ENCODE data around the gene KRT79. TPM values are rescaled to one million over a fixed set of nuclear protein-coding genes. Genes with fewer than 3 reads are reported as not detected.

The KRT79 gene
- total and polyA plus RNA-seq, 2 of the 8 experiments (the other 6 are each of a cell fraction or from before 2014, with no cell fraction given) = not detected

GRCh38 chr12:52817003-52817698 is 17.0 kb downstream of the KRT79 start (continued):
- TF ChIP-seq CTBP2 (IDR thresholded peaks at IDR 0.05; ENCODE audit: borderline replicate concordance, insufficient read depth, insufficient read length, low read length) (no peak), FOSL1 (IDR thresholded peaks at IDR 0.05; ENCODE audit: insufficient read depth, low read depth, low read length) (no peak), CEBPB (IDR thresholded peaks at IDR 0.05; ENCODE audit: low read depth, low read length) (no peak), CBX5 (IDR thresholded peaks at IDR 0.05; ENCODE audit: low read depth, low read length) (no peak), KDM5A (IDR thresholded peaks at IDR 0.05; ENCODE audit: low read length) (no peak), CREB1 (IDR thresholded peaks at IDR 0.05) (no peak)

All from H1 (cell line).